ENCODE results near the gene WDR59. TPM values are rescaled to one million over a fixed set of nuclear protein-coding genes. Genes with fewer than 3 reads are reported as not detected.
"Not testable (repeated sequence)": the region's sequence is repeated elsewhere in the genome, so short reads cannot be mapped to it uniquely, and the experiment has no call there.

WDR59 gene
- total RNA-seq, 2 donors from 2014 or later: 29.6 to 59.3 TPM

GRCh38 chr16:74922150-74923138 is 62.5 kb downstream of the WDR59 start:
- intact Hi-C loops (cut with DNase I): no loop called here
- Histone ChIP-seq H3K9me3 (no peaks in the 10 kb centered on the region), H3K4me3 (no peak overlapping the region), H3K27me3 (no peaks in the 10 kb centered on the region), H3K4me1 (peaks cover 39% of the 10 kb centered on the region), H3K36me3 (replicated peaks in 1 of 2; ENCODE audit: insufficient read depth in 1 of 2, low read depth in 2 of 2) (peaks cover 0 to 2% of the 10 kb centered on the region in 2 donors), H3K27ac (peak overlapping the region in 3 of 4 donors; percentile 11 to 51 (median 26))
- TF ChIP-seq, protein P1, sequence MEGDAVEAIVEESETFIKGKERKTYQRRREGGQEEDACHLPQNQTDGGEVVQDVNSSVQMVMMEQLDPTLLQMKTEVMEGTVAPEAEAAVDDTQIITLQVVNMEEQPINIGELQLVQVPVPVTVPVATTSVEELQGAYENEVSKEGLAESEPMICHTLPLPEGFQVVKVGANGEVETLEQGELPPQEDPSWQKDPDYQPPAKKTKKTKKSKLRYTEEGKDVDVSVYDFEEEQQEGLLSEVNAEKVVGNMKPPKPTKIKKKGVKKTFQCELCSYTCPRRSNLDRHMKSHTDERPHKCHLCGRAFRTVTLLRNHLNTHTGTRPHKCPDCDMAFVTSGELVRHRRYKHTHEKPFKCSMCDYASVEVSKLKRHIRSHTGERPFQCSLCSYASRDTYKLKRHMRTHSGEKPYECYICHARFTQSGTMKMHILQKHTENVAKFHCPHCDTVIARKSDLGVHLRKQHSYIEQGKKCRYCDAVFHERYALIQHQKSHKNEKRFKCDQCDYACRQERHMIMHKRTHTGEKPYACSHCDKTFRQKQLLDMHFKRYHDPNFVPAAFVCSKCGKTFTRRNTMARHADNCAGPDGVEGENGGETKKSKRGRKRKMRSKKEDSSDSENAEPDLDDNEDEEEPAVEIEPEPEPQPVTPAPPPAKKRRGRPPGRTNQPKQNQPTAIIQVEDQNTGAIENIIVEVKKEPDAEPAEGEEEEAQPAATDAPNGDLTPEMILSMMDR (IDR thresholded peaks at IDR 0.05): no peak
- TF ChIP-seq POLR2A (IDR thresholded peaks at IDR 0.05): no peak
- ATAC-seq: peak; percentile 67
- peak; percentile 36 to 63 (median 46) for DNase-seq
- 32 to 40% methylated on average over 11 of the region's 11 CpGs for WGBS, 2 donors

GRCh38 chr16:74921051-74921450 is 63.9 kb downstream of the WDR59 start:
- H3K4me1 ChIP-seq: peaks cover 39% of the 10 kb centered on the region
- H3K36me3 ChIP-seq (replicated peaks in 1 of 2; ENCODE audit: insufficient read depth in 1 of 2, low read depth in 2 of 2): peaks cover 0 to 3% of the 10 kb centered on the region in 2 donors
- H3K27ac ChIP-seq: peak overlapping the region in 1 of 4 donors; percentile 51
- no peak overlapping the region for H3K4me3 ChIP-seq
- TF ChIP-seq, protein P1 (IDR thresholded peaks at IDR 0.05): no peak
- no peak for TF ChIP-seq POLR2A (IDR thresholded peaks at IDR 0.05)
- no peaks in the 10 kb centered on the region for H3K9me3 ChIP-seq
- DNase-seq (no peak), ATAC-seq (no peak)
- intact Hi-C loops (cut with DNase I): no loop called here
- H3K27me3 ChIP-seq: no peaks in the 10 kb centered on the region
- 80 to 89% methylated on average over 3 of the region's 3 CpGs for WGBS, 2 donors

DNA sequence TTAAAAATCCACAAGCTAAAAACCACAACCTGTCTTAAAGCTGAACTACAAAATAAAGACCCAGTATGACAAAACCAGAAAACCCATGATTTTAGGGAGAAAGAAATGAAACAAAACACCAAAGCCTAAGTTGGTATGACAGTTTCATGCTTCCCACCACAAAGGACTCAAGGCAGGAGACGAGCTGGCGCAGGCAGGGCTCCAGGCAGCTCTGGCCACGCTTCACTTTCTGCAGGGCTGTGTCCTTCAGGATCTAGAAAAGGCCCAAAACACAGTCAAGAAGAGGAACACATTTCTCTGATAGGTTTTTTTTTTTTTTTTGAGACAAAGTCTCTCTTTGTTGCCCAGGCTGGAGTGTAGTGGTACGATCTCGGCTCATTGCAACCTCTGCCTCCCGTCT is 75.3 kb downstream of the WDR59 start:
- TF ChIP-seq POLR2A (IDR thresholded peaks at IDR 0.05): no peak
- TF ChIP-seq, protein P1 (IDR thresholded peaks at IDR 0.05): no peak
- WGBS, 2 donors: 90 to 98% methylated on average over 6 of the region's 6 CpGs
- no peak overlapping the region for H3K4me3 ChIP-seq
- no peak overlapping the region for H3K27ac ChIP-seq
- no peaks in the 10 kb centered on the region for H3K4me1 ChIP-seq
- H3K36me3 ChIP-seq (replicated peaks in 1 of 2; ENCODE audit: insufficient read depth in 1 of 2, low read depth in 2 of 2): peaks cover 0 to 20% of the 10 kb centered on the region in 2 donors
- DNase-seq (no peak), ATAC-seq (no peak)
- peaks cover 0 to 6% (median 0%) of the 10 kb centered on the region in 3 donors for H3K9me3 ChIP-seq
- H3K27me3 ChIP-seq: no peaks in the 10 kb centered on the region
- intact Hi-C loops (cut with DNase I): no loop called here

GRCh38 chr16:74908759-74909158 is 76.2 kb downstream of the WDR59 start:
- H3K27ac ChIP-seq; ATAC-seq; H3K4me1 ChIP-seq; H3K9me3 ChIP-seq; intact Hi-C loops (cut with DNase I); H3K27me3 ChIP-seq; DNase-seq; H3K4me3 ChIP-seq: not testable (repeated sequence)
- WGBS, 2 donors: 92 to 99% methylated on average over 7 to 8 of the region's 8 CpGs
- peaks cover 0 to 18% of the 10 kb centered on the region in 2 donors for H3K36me3 ChIP-seq (replicated peaks in 1 of 2; ENCODE audit: insufficient read depth in 1 of 2, low read depth in 2 of 2)

DNA sequence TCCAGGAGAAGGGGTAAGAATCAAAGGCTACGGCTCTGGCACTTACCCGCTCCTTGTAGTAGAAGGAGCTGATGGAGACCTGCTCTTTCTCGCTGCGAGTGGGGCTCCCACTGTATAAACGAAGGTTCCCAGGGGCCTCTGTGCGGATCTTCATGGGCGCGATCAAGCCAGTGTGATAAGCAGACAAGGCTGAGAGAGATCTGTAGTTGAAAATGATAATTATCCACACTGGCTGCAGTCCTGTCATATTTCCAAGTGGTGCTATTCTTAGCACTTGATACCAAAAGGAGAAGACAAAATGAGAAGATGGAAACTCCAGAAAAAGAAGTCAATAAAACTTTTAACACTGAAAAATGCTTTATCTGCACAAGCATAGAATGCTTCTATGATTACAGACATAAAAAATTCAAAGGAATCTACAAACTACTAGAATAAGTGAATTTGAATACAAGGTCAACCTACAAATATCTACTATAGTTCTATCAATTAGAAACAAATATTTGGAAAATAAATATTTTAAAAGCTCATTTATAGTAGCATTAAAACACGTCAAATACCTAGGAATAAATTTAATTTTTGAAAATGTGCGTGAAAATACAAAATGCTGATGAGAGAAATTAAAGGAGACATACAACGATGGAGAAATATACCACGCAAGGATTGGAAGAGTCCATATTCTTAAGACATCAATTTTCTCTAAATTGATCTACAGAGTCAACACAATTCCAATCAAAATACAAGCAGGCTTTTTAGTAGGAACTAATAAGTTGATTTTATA is 80.8 kb downstream of the WDR59 start:
- Histone ChIP-seq H3K27ac (peak overlapping the region in 1 of 4 donors; percentile 67), H3K27me3 (no peaks in the 10 kb centered on the region), H3K4me3 (no peak overlapping the region), H3K9me3 (no peaks in the 10 kb centered on the region), H3K4me1 (peaks cover 33% of the 10 kb centered on the region), H3K36me3 (replicated peaks in 1 of 2; ENCODE audit: insufficient read depth in 1 of 2, low read depth in 2 of 2) (peaks cover 0 to 4% of the 10 kb centered on the region in 2 donors)
- intact Hi-C loops (cut with DNase I): no loop called here
- DNase-seq (peak in 1 of 4 donors; percentile 7), ATAC-seq (no peak)
- WGBS, 2 donors: 92 to 93% methylated on average over 12 of the region's 12 CpGs
- TF ChIP-seq, protein P1 (IDR thresholded peaks at IDR 0.05): no peak
- TF ChIP-seq POLR2A (IDR thresholded peaks at IDR 0.05): no peak
